Esophagus squamous epithelium (tissue), 4 donors: ENCODE results near the gene LRRC28.

Experiments
- POLR2A ChIP-seq, 4 donors: fragments of 450-650 bp; IDR thresholded peaks; one replicate each; pipeline ENCODE4 v1.6.1; 2017; ENCODE audit warnings: antibody characterized with exemption in 4 of 4, mild to moderate bottlenecking in 4 of 4, moderate library complexity in 3 of 4
- TF ChIP-seq, protein P1 (sequence below), 6 experiments: fragments of 450-650 bp in 4 of 6; fragments of 200-600 bp in 2 of 6; sonication (generic) in 2 of 6; IDR thresholded peaks; one replicate each; pipeline ENCODE4 v1.5.1; 2016 to 2019; ENCODE audit warnings: antibody characterized with exemption in 6 of 6, mild to moderate bottlenecking in 4 of 6, moderate library complexity in 4 of 6

GRCh38 chr15:99350408-99350807 lies 99.1 kb downstream of the LRRC28 start:
- TF ChIP-seq, protein P1, sequence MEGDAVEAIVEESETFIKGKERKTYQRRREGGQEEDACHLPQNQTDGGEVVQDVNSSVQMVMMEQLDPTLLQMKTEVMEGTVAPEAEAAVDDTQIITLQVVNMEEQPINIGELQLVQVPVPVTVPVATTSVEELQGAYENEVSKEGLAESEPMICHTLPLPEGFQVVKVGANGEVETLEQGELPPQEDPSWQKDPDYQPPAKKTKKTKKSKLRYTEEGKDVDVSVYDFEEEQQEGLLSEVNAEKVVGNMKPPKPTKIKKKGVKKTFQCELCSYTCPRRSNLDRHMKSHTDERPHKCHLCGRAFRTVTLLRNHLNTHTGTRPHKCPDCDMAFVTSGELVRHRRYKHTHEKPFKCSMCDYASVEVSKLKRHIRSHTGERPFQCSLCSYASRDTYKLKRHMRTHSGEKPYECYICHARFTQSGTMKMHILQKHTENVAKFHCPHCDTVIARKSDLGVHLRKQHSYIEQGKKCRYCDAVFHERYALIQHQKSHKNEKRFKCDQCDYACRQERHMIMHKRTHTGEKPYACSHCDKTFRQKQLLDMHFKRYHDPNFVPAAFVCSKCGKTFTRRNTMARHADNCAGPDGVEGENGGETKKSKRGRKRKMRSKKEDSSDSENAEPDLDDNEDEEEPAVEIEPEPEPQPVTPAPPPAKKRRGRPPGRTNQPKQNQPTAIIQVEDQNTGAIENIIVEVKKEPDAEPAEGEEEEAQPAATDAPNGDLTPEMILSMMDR (IDR thresholded peaks at IDR 0.05), result no peak
- TF ChIP-seq POLR2A (IDR thresholded peaks at IDR 0.05), result no peak
